Forelimb muscle (tissue), 1 donor: ENCODE results near the gene CARD10. TPM values are rescaled to one million over a fixed set of nuclear protein-coding genes. Genes with fewer than 3 reads are reported as not detected.
"Not testable (repeated sequence)": the region's sequence is repeated elsewhere in the genome, so short reads cannot be mapped to it uniquely, and the experiment has no call there.

Source experiments
- DNase-seq: peaks from one replicate; pipeline ENCODE4 v3.0.0-alpha.2; 2013; ENCODE audit warnings: low read depth
- polyA plus RNA-seq: library from polyadenylated mRNA; unstranded; fragments of 120-200 nt; gene quantifications from one replicate; pipeline ENCODE4 v1.2.1, GENCODE V29; 2013; ENCODE audit not compliant: insufficient read length

CARD10 gene
- polyA plus RNA-seq, 1 donor, result 10.8 TPM

GRCh38 chr22:37556710-37557109, 37.5 kb upstream of the CARD10 start:
- DNase-seq, result no peak

- DNase-seq, result no peak
Observed at GRCh38 chr22:37555029-37555428, 35.8 kb upstream of the CARD10 start.

DNA sequence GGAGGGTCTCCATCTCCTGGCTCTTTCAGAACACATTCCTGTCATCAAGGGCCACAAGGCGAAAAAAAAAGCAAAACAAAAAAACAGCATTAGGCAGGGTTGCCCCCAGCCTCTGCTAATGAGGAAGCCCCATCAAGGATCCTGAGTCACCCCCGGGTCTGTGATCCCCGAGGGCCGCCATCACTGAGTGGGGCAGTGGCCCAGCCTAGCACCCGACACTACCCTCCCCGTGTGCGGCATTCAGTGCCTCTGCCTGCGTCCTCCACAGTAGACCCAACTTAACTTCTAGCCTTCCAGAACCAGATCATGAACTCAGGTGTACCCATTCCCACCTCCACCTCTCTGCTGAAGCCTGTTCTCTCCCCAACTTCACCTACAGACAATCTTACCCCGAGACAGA, 34.5 kb upstream of the CARD10 start:
- DNase-seq, result no peak

GRCh38 chr22:37552524-37553163, 33.4 kb upstream of the CARD10 start:
- DNase-seq, result no peak

GRCh38 chr22:37551981-37552380, 32.8 kb upstream of the CARD10 start:
- DNase-seq, result no peak

- not testable (repeated sequence) for DNase-seq
Observed at GRCh38 chr22:37550921-37551320, 31.7 kb upstream of the CARD10 start.

DNA sequence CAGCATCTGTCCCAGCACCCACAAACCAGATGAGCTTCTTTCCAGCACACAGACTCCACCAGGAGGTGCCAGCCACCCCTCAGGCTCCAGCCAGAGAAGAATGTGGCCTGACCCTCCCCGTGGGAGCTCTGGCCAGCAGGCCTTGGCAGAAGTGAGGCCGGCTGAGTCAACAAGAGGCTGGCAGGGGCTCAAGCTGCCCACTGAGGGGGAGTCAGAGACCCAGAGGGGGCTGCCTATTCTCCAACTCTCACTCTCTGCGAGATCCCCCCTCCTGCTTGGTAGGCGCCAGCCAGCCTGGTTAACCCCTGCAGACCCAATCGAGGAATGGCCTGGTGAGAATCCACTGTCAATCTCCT, 30.5 kb upstream of the CARD10 start:
- DNase-seq, result no peak

DNA sequence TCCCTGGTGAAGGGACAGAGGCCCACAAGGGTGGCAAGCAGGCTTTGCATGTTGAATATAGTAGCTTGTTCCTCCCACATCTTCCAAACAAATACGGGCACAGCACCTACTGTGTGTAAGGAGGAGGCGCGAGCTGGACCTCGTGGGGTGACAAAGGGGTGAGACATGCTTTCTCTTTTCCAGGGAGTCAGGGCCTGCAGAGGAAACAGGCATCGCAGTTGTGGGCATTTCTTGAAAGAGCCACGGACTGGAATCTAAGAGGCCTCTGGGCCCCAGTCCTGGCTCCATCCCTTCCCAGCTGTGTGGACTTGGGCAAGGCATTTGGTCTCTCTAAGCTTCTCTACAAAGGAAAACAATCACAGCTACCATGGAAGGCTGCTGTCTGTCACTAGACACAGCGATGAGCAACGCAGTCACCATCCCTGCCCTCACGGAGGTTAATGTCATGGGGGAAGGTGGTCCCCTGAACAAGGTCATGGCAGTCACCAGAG, 28.1 kb upstream of the CARD10 start:
- DNase-seq, result no peak

DNA sequence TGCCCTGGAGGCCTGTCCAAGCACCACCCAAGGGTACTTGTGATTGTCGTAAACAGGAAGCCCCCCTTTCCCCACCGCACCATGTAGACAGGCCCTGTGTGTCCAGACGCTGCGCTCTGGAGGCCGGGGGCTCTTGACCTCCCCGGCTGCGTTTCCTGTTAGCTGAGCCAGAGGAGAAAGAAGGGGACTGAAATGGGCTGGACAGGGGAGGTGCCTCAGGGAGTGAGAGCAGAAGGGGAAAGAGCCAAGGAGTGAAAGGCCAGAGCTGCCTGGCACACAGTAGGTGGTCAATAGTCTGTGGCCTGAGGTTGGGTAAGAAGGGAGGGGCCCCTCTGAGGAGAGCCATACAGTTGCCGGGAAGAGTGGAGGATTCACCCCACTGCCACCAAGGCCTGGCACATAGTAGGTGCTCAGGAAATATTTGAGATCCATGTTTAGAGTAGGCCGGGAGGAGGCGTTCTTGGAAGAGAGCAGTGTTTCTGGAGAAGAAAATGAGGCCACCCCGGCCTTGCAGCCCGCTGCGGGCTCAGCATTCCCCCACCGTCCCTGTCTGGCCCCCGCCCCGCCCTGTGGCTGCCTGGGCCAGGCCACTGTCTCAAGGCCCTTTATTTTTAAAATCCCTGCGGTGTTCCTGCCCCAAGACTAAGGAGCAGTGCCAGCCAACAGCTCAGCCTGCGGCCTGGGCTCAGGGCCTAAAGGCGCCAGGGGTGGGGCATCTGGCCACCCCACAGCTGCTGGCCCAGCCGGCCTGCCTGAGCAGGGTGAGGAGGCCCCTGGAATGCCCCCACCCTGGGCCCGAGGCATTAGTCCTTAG, 27.4 kb upstream of the CARD10 start:
- peak; percentile 60 for DNase-seq

DNA sequence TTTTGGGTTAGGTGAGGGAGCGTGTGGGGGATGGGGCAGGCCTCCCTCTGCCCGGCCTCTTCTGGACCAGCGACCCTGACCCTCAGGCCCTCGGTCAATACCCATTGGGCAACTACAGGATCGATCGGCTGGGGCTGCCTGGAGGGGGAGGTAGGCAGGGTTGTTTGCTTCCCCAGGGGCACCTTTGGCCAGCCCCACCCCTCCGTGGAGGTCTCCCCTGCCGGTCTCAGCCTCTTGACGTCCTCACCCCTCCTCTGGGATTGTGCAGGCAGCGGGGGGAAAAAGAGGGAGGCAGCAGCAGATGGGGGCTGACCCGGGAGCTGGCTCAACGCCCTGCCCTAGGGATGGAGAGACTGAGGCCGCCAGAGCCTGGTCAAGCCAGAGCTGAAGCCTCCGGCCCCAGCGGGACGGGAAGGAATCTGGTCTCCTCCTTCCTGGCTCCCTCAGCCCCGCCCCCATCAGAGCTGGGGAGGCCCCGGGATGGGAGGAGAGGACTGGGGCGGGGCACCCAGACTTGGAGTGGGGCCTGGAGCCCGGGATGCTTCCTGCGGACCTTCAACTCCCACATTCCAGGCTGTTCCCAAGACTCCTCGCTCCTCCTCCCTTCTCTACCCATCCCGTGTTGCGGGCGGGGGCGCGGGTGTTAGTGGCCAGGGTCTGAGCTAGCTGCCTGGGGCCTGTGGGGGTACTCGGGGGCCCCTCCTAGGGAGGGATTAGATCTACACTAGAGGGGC, 26.7 kb upstream of the CARD10 start:
- DNase-seq, result peak; percentile 84

- no peak for DNase-seq
Observed at GRCh38 chr22:37544955-37545702, 25.9 kb upstream of the CARD10 start.

DNA sequence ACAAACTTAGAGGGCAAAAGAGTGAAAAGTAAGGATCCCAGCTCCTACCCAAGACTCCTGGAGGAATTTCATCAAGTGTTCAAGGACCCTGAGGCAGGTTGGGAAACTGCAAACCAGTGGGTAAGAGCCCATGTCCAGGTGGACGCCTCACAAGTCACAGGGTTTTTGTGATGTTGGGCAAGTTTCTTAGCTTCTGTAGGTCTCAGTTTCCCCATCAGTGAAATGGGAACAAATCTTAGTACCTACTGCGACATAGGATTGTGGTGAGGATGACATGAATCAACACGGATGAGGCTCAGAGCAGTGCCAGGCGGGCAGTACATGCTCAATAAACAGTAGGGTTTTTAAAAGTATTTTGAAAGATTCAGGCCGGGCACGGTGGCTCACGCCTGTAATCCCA, 23.7 kb upstream of the CARD10 start:
- no peak for DNase-seq

DNA sequence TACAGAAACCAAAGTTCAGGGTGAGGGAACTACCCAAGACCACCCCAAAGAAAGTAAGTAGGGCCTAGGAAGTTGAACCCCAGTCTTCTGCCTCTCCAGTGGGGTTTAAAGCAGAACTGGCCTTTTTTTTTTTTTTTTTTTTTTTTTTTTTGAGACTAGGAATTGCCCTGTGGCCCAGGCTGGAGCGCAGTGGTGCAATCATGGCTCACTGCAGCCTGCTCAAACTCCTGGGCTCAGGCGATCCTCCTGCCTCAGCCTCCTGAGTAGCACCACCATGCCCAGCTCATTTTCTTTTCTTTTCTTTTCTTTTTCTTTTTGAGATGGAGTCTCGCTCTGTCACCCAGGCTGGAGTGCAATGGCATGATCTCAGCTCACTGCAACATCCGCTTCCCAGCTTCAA, 23.2 kb upstream of the CARD10 start:
- not testable (repeated sequence) for DNase-seq

- not testable (repeated sequence) for DNase-seq
Observed at GRCh38 chr22:37539790-37540189, 20.6 kb upstream of the CARD10 start.

GRCh38 chr22:37538590-37539357, 19.6 kb upstream of the CARD10 start:
- DNase-seq, result peak; percentile 80

DNA sequence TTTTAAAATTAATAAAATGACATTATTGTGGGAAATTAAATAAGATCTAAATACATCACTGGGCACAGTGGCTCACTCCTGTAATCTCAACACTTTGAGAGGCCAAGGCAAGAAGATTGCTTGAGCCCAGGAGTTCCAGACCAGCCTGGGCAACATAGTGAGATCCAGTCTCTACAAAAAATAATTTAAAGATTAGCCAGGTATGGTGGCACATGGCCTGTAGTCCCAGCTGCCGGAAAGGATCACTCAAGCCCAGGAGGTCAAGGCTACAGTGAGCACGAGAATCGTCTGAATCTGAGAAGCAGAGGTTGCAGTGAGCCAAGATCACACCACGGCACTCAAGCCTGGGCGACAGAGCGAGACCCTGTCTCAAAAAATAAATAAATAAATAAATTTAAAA, 15.9 kb upstream of the CARD10 start:
- DNase-seq, result no peak

GRCh38 chr22:37534445-37534844, 15.2 kb upstream of the CARD10 start:
- no peak for DNase-seq

DNA sequence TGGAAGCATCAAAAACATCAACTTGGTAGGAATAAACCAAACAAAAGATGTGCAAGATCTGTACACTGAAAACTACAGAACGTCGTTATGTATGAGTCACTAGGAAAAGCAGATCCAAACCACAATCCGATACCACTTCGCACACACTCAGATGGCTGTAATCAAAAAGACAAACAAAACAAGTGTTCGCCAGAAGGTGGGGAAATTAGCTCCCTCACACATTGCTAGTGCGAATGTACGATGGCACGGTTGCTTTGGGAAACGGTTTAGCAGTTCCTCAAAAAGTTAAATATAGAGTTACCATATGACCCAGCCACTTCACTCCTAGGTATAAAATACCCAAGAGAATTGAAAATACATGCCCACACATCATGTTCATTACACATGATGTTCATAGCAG, 14.8 kb upstream of the CARD10 start:
- DNase-seq, result no peak

GRCh38 chr22:37529652-37530345, 10.6 kb upstream of the CARD10 start:
- DNase-seq, result no peak

DNA sequence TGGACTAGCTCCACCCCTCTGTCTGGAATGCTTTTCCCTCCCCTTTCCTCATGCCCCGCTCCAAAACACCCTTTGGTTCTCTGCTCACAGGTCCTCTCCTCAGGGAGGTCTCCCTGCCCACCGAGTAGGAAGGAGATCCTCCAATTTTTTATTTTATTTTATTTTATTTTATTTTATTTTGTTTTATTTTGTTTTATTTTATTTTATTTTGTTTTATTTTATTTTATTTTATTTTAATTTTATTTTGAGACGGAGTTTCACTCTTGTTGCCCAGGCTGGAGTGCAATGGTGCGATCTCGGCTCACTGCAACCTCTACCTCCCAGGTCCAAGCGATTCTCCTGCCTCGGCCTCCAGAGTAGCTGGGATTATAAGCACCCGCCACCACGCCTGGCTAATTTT, 8.7 kb upstream of the CARD10 start:
- not testable (repeated sequence) for DNase-seq
